Gastroesophageal sphincter (tissue), 4 donors: Measurements from ENCODE around the gene ITIH1. TPM values are rescaled to one million over a fixed set of nuclear protein-coding genes. Genes with fewer than 3 reads are reported as not detected.
A peak's percentile ranks its signal among the peaks of the same experiment; 100 is the strongest.

Experiments used
- ATAC-seq: fragments of 150-250 bp; one replicate; pipeline ENCODE4 v1.9.1; 2016; ENCODE audit warnings: mild to moderate bottlenecking, moderate library complexity
- H3K27ac ChIP-seq, 4 donors: fragments of 200-600 bp; sonication (generic) in 3 of 4; 1 replicate in 3 of 4; 2 replicates in 1 of 4; pipeline ENCODE4 v1.5.1; 2016 to 2019
- H3K27me3 ChIP-seq: fragments of 200-600 bp; sonication (generic); one replicate; pipeline ENCODE4 v1.5.1; 2019
- H3K36me3 ChIP-seq, 2 donors: fragments of 200-600 bp; sonication (generic); one replicate each; pipeline ENCODE4 v1.5.1; 2019; ENCODE audit warnings: control low read depth in 1 of 2
- H3K4me1 ChIP-seq, 3 donors: fragments of 200-600 bp; sonication (generic); 1 replicate in 2 of 3; 2 replicates in 1 of 3; pipeline ENCODE4 v1.5.1; 2016 to 2019; ENCODE audit warnings: control low read depth in 2 of 3
- H3K4me3 ChIP-seq, 2 donors: fragments of 200-600 bp; sonication (generic); one replicate each; pipeline ENCODE4 v1.5.1; 2019; ENCODE audit warnings: mild to moderate bottlenecking in 1 of 2, moderate library complexity in 1 of 2
- H3K9me3 ChIP-seq, 3 donors: fragments of 200-600 bp; sonication (generic); one replicate each; pipeline ENCODE4 v1.5.1; 2017 to 2019; ENCODE audit warnings: control low read depth in 2 of 3
- CTCF ChIP-seq, 4 experiments: fragments of 200-600 bp in 2 of 4; fragments of 450-650 bp in 2 of 4; sonication (generic) in 1 of 4; IDR thresholded peaks; one replicate each; pipeline ENCODE4 v1.5.1; 2017 to 2019; ENCODE audit warnings: antibody characterized with exemption in 4 of 4, mild to moderate bottlenecking in 2 of 4, moderate library complexity in 2 of 4
- EP300 ChIP-seq: sonication (generic); formaldehyde crosslinking; IDR thresholded peaks from one replicate; pipeline ENCODE4 v1.6.1; 2017; ENCODE audit warnings: antibody characterized with exemption, mild to moderate bottlenecking
- POLR2A ChIP-seq, 2 donors: fragments of 450-650 bp; IDR thresholded peaks; one replicate each; pipeline ENCODE4 v1.6.1; 2017; ENCODE audit warnings: antibody characterized with exemption in 2 of 2, mild to moderate bottlenecking in 2 of 2, moderate library complexity in 1 of 2
- POLR2AphosphoS5 ChIP-seq: sonication (generic); formaldehyde crosslinking; IDR thresholded peaks from one replicate; pipeline ENCODE4 v1.6.1; 2017; ENCODE audit warnings: antibody characterized with exemption
- WGBS, 2 donors: methylation state at CpG; one replicate each; pipeline ENCODE4 v1.1.5; 2018; ENCODE audit warnings: low coverage in 1 of 2; 5-methylcytosine and 5-hydroxymethylcytosine counted together
- total RNA-seq, 4 donors: library from RNA; depleted of rRNA; stranded (reverse); fragments of >200 nt; gene quantifications; one replicate each; pipeline ENCODE4 v1.1.0, GENCODE V29; 2016

The ITIH1 gene
- total RNA-seq, 4 donors from 2014 or later, result not detected

GRCh38 chr3:52739730-52740129 lies 37.7 kb upstream of the ITIH1 start:
- no peak overlapping the region for H3K4me3 ChIP-seq
- no peak overlapping the region for H3K27ac ChIP-seq
- WGBS, 2 donors, result 67 to 75% methylated on average over 1 of the region's 1 CpG
- ATAC-seq, result no peak
- H3K4me1 ChIP-seq, result no peaks in the 10 kb centered on the region
- H3K9me3 ChIP-seq, result no peaks in the 10 kb centered on the region
- TF ChIP-seq POLR2A (IDR thresholded peaks at IDR 0.05) (no peak), CTCF (IDR thresholded peaks at IDR 0.05) (no peak), EP300 (no peak)
- peaks cover 0 to 99% of the 10 kb centered on the region in 2 donors for H3K36me3 ChIP-seq
- no peaks in the 10 kb centered on the region for H3K27me3 ChIP-seq

- Histone ChIP-seq H3K27me3 (no peaks in the 10 kb centered on the region), H3K4me3 (no peak overlapping the region), H3K9me3 (no peaks in the 10 kb centered on the region), H3K4me1 (no peaks in the 10 kb centered on the region), H3K27ac (no peak overlapping the region), H3K36me3 (peaks cover 0 to 99% of the 10 kb centered on the region in 2 donors)
- ATAC-seq, result no peak
- 44 to 80% methylated on average over 1 to 3 of the region's 3 CpGs for WGBS, 2 donors
- TF ChIP-seq POLR2AphosphoS5 (no peak), CTCF (IDR thresholded peaks at IDR 0.05) (peak; percentile 23 to 52 (median 37))
Measured at GRCh38 chr3:52742418-52743041, 34.9 kb upstream of the ITIH1 start.

DNA sequence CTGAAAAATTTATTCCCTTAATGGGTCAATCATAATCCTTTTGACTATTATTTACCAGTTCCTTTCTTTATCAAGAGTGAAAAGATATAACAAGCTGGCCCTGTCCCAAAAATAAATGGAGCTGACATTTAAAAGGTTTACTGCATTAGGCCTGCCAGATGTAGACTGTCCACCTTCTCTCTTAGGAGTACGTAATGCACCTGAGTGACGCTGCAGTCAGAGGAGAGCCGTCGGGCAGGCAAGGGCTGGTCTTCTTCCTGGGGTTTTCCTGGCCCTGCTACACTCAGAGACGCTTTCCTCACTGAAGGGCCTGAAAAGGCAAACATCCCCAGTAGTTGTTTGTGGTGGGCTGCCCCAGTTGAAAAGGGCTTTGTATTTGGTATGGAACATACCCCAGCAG lies 34.2 kb upstream of the ITIH1 start:
- no peak for ATAC-seq
- Histone ChIP-seq H3K9me3 (no peaks in the 10 kb centered on the region), H3K27ac (no peak overlapping the region), H3K4me3 (no peak overlapping the region), H3K4me1 (no peaks in the 10 kb centered on the region), H3K36me3 (peaks cover 0 to 99% of the 10 kb centered on the region in 2 donors), H3K27me3 (no peaks in the 10 kb centered on the region)
- WGBS, 2 donors, result 75% methylated on average over 4 of the region's 5 CpGs; no CpG with 5 or more reads in 1 of the 2 donors
- no peak for TF ChIP-seq EP300
- no peak for TF ChIP-seq POLR2A (IDR thresholded peaks at IDR 0.05)
- no peak for TF ChIP-seq CTCF (IDR thresholded peaks at IDR 0.05)
- TF ChIP-seq POLR2AphosphoS5, result no peak

- Histone ChIP-seq H3K9me3 (no peaks in the 10 kb centered on the region), H3K4me3 (no peak overlapping the region), H3K4me1 (no peaks in the 10 kb centered on the region), H3K36me3 (peaks cover 0 to 100% of the 10 kb centered on the region in 2 donors), H3K27me3 (no peaks in the 10 kb centered on the region), H3K27ac (no peak overlapping the region)
- TF ChIP-seq EP300, result no peak
- no peak for TF ChIP-seq CTCF (IDR thresholded peaks at IDR 0.05)
- TF ChIP-seq POLR2A (IDR thresholded peaks at IDR 0.05), result no peak
- no peak for TF ChIP-seq POLR2AphosphoS5
- ATAC-seq, result no peak
- 75 to 83% methylated on average over 2 of the region's 2 CpGs for WGBS, 2 donors
Measured at GRCh38 chr3:52743721-52744120, 33.7 kb upstream of the ITIH1 start.

GRCh38 chr3:52752045-52752660 lies 25.2 kb upstream of the ITIH1 start:
- peaks cover 0 to 96% of the 10 kb centered on the region in 2 donors for H3K36me3 ChIP-seq
- 85 to 100% methylated on average over 2 to 3 of the region's 3 CpGs for WGBS, 2 donors
- H3K4me3 ChIP-seq, result no peak overlapping the region
- no peaks in the 10 kb centered on the region for H3K9me3 ChIP-seq
- H3K27ac ChIP-seq, result no peak overlapping the region
- H3K27me3 ChIP-seq, result no peaks in the 10 kb centered on the region
- ATAC-seq, result no peak
- H3K4me1 ChIP-seq, result no peaks in the 10 kb centered on the region
- TF ChIP-seq EP300, result no peak
- no peak for TF ChIP-seq POLR2AphosphoS5
- no peak for TF ChIP-seq POLR2A (IDR thresholded peaks at IDR 0.05)
- no peak for TF ChIP-seq CTCF (IDR thresholded peaks at IDR 0.05)
